GM10847 (cell line): ENCODE results near the gene UBE2C.

Experiments
- POLR2A ChIP-seq: IDR thresholded peaks from 2 replicates; pipeline ENCODE4 v1.6.1; 2011; ENCODE audit not compliant: insufficient read length; ENCODE audit errors: extremely low read depth

The UBE2C gene

DNA sequence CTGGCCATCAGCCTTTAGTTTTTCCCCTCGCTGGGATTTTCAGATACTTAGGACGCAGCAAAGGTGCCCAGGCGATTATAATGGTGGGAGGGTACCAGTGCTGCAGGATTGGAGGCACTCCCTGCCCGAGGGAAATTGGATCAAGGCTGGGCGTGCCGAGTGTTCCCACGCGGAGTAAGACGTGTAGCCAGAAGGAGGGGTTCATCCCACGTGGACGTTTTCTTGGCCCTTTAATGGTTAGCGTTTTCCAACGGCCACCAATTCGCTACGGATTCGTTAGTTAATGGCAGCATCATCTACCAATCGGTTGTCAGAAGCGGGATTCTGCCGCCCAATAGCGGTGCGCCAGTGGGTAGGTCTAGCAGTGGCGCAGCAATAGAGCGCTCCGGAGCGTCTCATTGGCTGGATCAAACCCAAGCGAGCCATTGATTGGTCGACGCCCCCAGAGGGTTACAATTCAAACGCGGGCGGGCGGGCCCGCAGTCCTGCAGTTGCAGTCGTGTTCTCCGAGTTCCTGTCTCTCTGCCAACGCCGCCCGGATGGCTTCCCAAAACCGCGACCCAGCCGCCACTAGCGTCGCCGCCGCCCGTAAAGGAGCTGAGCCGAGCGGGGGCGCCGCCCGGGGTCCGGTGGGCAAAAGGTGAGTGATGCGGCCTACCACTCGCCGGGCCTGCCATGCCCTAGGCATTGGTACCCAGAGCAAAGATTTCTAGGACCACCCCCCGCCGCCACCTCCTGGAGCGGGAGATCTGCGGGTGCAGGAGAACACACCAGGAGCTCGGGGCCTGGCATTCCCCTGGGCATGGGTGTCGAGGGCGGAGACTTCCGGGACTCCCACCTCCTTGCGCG lies at the start of gene UBE2C:
Gene UBE2C, plus strand, starts transcription at position 488 of the 849 bp plus-strand sequence. Its CDS starts 52 bp downstream, at position 540.
- peak; percentile 39 for TF ChIP-seq POLR2A

DNA sequence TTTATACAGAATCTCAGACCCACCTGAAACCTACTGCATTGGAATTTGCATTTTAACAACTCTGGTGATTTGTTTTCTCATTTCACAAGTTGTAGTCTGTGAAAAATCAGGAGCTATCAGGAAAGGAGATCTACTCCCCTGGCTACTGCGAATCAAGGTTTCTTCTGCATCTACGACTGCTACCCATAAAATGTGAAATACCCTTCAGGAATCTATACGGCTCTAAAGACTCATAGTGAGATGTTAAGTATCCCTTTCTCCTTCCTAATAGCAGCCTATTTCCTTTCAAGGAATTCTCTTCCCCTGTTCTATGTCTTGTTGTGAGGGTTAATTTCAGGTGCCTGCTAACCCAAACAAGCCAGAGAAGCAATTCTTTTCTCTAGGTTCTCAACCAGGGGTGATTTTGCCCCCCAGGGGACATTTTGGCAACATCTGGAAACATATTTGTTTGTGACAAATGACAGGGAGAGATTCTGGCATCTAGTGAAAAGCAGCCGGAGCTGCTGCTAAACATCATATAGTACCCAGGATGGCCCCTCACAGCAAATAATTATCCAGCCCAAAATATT lies 47.1 kb upstream of the UBE2C start:
- no peak for TF ChIP-seq POLR2A

DNA sequence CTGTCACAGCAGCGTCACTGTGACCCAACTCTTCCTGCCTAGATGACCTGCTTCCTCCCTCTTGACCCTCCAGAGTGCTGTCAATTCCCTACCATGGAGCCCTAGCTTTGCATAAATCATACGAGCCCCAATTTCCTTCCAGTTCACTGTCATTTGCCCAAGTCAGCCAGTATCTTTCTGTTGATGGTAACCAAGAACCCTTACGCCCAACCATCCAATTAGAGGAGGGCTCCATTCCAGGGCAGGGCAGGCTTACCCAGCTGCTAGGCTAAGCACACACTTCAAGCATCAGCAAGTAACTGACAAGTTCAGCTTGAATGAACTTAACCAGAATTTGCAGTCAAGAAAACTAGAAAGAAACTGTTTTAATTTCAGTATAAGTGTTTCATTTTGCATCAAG lies 46.5 kb upstream of the UBE2C start:
- TF ChIP-seq POLR2A: no peak

DNA sequence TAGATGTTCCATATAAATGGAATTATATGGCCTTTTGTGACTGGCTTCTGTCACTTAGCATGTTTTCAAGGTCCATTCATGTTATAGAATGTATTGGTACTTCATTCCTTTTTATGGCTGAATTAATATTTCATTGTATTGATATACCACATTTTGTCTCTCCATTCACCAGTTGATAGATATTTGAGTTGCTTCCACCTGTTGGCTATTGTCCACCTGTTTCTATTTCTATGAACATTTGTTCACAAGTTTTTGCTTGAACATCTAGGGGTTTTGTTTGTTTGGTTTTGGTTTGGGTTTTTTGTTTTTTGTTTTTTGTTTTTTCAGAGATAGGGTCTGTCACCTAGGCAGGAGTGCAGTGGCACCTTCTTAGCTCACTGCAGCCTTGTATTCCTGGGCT lies 44.0 kb upstream of the UBE2C start:
- no peak for TF ChIP-seq POLR2A

- no peak for TF ChIP-seq POLR2A
Observed at GRCh38 chr20:45771182-45771759, 41.2 kb upstream of the UBE2C start.

DNA sequence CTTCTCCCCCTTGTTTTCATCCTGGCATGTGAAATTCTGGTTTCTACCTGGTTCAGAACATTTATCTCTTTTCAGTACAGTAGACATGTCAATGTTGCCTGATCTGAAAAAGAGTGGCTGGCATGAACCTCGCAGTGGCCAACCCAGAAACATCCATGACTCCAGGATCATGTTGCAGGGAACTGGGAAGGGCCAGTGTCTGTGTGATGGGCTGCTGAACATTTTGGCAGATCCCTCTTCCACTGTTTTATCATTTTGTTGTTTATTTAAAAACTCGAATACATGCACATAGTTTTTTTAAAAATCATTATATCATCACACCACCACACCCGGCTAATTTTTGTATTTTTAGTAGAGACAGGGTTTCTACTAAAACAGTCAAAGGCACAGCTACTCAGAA lies 39.8 kb upstream of the UBE2C start:
- no peak for TF ChIP-seq POLR2A

GRCh38 chr20:45774945-45775344 lies 37.5 kb upstream of the UBE2C start:
- no peak for TF ChIP-seq POLR2A

GRCh38 chr20:45775411-45775810 lies 37.0 kb upstream of the UBE2C start:
- no peak for TF ChIP-seq POLR2A

DNA sequence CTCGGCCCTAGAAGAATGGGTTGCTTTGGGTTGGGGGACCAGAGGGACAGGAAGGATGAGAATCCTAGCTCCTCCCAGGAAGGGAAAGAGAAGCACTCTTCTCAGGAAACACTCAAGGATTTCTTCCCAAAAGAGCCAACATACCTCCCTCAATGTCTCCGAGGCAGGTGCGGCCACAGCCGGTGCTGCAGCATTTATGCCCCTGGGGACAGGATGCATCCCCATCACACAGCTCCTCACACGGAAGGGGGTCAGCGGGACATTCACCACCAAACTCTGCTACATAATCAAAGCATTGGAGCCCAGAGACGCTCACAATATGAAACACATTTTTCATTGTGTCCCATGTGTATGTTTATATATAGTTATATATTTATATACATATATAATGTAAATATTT lies 35.5 kb upstream of the UBE2C start:
- TF ChIP-seq POLR2A: no peak

- no peak for TF ChIP-seq POLR2A
Observed at GRCh38 chr20:45779011-45779915, 33.2 kb upstream of the UBE2C start.

DNA sequence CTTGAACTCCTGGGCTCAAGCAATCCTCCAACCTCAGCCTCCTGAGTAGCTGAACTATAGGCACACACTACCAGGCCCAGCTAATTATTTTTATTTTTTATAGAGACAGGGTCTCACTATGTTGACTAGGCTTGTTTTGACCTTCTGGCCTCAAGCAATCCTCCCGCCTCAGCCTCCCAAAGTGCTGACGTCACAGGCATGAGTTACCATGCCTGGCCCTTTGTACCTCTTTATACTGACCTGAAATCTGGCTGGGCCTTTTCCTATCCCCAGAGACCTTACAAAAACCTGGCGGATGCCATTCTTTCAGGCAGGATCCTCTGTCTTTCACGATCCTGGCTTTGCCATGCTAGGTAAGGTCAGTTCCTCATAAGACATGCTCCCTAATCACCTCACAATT lies 32.3 kb upstream of the UBE2C start:
- no peak for TF ChIP-seq POLR2A

- TF ChIP-seq POLR2A: no peak
Observed at GRCh38 chr20:45781391-45781931, 31.0 kb upstream of the UBE2C start.

DNA sequence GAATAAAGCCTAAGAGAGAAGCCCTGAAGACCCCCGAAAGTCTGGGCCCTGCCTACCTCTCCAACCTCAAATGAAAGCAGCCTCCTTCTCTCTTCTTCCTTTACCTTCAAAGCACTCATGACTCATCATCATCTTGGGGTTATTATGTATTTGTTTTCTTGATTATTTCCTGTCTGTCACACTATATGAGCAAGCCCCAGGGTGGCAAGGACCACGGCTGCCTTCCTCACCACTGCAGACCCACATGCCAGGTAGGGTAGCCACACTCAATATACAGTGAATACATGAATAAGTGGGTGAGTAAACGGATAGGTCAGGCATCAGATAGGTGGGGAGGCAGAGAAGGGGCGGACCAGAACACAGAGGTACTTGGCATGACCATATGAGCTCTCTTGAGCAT lies 29.6 kb upstream of the UBE2C start:
- no peak for TF ChIP-seq POLR2A

DNA sequence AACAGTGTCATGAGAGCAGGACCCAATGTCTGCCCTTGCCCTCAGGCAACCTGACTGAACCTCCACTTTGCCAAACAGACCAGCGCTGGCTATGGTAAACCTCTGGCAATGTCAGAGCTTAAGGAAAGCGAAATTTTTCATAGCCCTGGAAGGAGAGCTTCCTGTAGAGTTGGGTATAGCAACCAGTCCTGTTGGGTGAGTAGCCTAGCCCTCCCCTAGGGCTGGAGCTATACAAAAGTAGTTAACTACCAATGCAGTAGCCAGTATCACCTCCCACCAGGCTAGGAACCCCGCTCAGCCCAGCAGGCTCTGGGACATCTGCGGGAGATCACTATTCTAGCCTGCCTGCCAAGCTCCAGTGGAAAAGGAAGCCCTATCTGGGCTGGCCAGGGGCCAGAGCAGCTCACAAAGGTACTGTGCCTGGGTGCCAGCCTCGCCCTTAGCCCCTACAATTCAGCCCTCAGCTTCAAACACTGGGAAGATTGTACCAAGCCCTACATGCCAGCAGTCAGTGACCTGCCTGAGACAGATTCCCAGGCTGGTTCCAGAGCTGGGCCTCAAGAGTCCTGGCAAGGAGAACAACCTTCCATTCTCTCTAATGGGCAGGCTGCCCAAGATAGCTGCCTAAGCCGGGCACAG lies 28.7 kb upstream of the UBE2C start:
- TF ChIP-seq POLR2A: no peak

DNA sequence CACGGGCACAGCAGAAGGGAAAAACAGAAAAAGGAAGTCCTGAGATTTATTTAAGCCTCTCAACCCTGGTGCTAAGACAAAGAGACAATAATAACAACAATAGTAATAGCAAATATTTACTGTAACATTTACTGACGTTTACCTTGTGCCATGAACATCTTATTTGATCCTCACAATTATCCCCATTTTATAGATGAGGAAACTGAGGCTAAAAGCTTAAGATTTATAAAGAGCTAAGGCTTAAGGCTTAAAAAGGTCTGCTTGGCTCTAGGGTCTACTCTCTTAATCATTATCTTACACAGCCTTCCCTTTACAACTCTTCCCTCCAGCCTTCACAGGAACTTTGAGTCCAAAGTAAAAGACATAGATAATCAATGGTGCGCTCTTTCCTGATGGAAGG lies 24.1 kb upstream of the UBE2C start:
- no peak for TF ChIP-seq POLR2A
